ENCODE measurements around the gene STIP1.

STIP1 gene

GRCh38 chr11:64185693-64186491 is at the start of gene STIP1:
Gene STIP1, plus strand, starts transcription at chr11:64186171. Its CDS starts 91 bp downstream, at chr11:64186262.
- peak; percentile 99 for DNase-seq (ENCODE audit: low read depth)

GRCh38 chr11:64136765-64137441 is 49.1 kb upstream of the STIP1 start:
- no peak for DNase-seq (ENCODE audit: low read depth)

GRCh38 chr11:64138398-64138797 is 47.6 kb upstream of the STIP1 start:
- DNase-seq (ENCODE audit: low read depth): no peak

- no peak for DNase-seq (ENCODE audit: low read depth)
Observed at GRCh38 chr11:64139049-64139448, 46.9 kb upstream of the STIP1 start.

GRCh38 chr11:64140082-64140481 is 45.9 kb upstream of the STIP1 start:
- DNase-seq (ENCODE audit: low read depth): no peak

GRCh38 chr11:64141081-64141783 is 44.7 kb upstream of the STIP1 start:
- no peak for DNase-seq (ENCODE audit: low read depth)

GRCh38 chr11:64144587-64145472 is 41.1 kb upstream of the STIP1 start:
- DNase-seq (ENCODE audit: low read depth): no peak

- peak; percentile 42 for DNase-seq (ENCODE audit: low read depth)
Observed at GRCh38 chr11:64146036-64146955, 39.7 kb upstream of the STIP1 start.

GRCh38 chr11:64148226-64148916 is 37.6 kb upstream of the STIP1 start:
- peak; percentile 66 for DNase-seq (ENCODE audit: low read depth)

GRCh38 chr11:64148917-64149617 is 36.9 kb upstream of the STIP1 start:
- DNase-seq (ENCODE audit: low read depth): no peak

- no peak for DNase-seq (ENCODE audit: low read depth)
Observed at GRCh38 chr11:64150051-64150450, 35.9 kb upstream of the STIP1 start.

GRCh38 chr11:64150481-64151239 is 35.3 kb upstream of the STIP1 start:
- DNase-seq (ENCODE audit: low read depth): no peak

GRCh38 chr11:64151337-64151736 is 34.6 kb upstream of the STIP1 start:
- DNase-seq (ENCODE audit: low read depth): no peak

- DNase-seq (ENCODE audit: low read depth): peak; percentile 62
Observed at GRCh38 chr11:64152841-64153691, 32.9 kb upstream of the STIP1 start.

- DNase-seq (ENCODE audit: low read depth): no peak
Observed at GRCh38 chr11:64153812-64154211, 32.2 kb upstream of the STIP1 start.

GRCh38 chr11:64156235-64157011 is 29.5 kb upstream of the STIP1 start:
- DNase-seq (ENCODE audit: low read depth): no peak
